GM12891 (cell line): ENCODE measurements around the gene CENPM. TPM values are rescaled to one million over a fixed set of nuclear protein-coding genes. Genes with fewer than 3 reads are reported as not detected.
A peak's percentile ranks its signal among the peaks of the same experiment; 100 is the strongest.

Experiments
- DNase-seq: peaks from one replicate; pipeline ENCODE4 v3.0.0; 2011; ENCODE audit warnings: low spot score; ENCODE audit not compliant: insufficient read length
- FAIRE-seq: peaks from 2 replicates; lab custom pipeline; 2011; peaks lifted over from hg19 to GRCh38; lab: Jason Lieb, UNC
- PAX5 ChIP-seq: IDR thresholded peaks from 2 replicates; pipeline ENCODE4 v1.6.1; 2011; ENCODE audit warnings: low read length, moderate library complexity, mild to moderate bottlenecking; ENCODE audit not compliant: insufficient read depth, severe bottlenecking
- POLR2A ChIP-seq: IDR thresholded peaks from 2 replicates; pipeline ENCODE4 v1.6.1; 2011; ENCODE audit warnings: low read depth, low read length, control low read depth
- POLR2AphosphoS5 ChIP-seq: IDR thresholded peaks from 2 replicates; pipeline ENCODE4 v1.6.1; 2011; ENCODE audit warnings: low read depth, low read length, control low read depth
- POU2F2 ChIP-seq: IDR thresholded peaks from 2 replicates; pipeline ENCODE4 v1.6.1; 2011; ENCODE audit warnings: low read depth, mild to moderate bottlenecking, control low read depth, low read length, moderate library complexity
- SPI1 ChIP-seq: IDR thresholded peaks from 2 replicates; pipeline ENCODE4 v1.6.1; 2011; ENCODE audit warnings: low read depth, low read length, control low read depth
- TAF1 ChIP-seq: IDR thresholded peaks from 2 replicates; pipeline ENCODE4 v1.6.1; 2011; ENCODE audit warnings: low read depth, low read length, control low read depth
- polyA plus RNA-seq: library from polyadenylated mRNA; unstranded; fragments of >200 nt; gene quantifications from one replicate; pipeline ENCODE4 v1.2.1, GENCODE V29; 2012; ENCODE audit warnings: low read depth, missing spikeins, inconsistent platforms; ENCODE audit not compliant: missing spikeins

The CENPM gene, protein sequence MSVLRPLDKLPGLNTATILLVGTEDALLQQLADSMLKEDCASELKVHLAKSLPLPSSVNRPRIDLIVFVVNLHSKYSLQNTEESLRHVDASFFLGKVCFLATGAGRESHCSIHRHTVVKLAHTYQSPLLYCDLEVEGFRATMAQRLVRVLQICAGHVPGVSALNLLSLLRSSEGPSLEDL
- polyA plus RNA-seq: 45.1 TPM

DNA sequence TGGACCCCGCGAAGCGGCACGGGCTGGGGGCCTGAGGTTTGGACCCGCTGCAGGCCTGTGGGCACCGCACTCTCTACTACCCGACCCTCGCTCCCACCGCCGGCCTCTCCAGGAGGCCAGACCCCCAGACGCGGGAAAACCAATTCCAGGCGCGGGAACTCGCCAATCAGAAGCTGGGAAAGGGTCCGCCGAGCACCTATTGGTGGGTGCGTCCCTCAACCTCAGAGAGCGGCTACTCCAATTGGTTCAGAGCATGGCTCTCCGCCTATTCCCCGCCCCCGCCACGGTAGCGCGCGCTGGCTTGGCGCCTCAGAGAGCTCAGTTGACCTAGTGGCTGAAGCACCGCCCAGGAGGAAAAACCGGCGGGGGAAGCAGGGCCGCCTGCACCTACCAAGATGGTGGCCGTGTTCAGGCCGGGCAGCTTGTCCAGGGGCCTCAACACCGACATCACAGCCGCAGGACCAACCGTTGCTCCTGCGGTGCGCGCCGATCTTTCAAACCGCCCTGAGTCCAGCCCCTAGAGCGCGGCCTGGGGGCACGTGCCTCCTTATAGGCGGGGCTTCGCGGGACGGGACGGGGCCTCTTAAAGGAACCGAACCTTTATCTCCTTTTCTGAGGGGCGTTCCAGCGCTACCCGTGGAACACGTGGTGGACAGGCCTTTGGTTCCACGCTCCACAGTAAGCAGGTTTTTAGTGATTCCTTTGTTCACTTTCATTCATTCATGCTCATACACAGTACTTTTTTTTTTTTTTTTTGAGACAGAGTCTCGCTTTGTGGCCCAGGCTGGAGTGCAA, at the start of gene CENPM:
Gene CENPM (minus strand): TSS at position 524 of the 795 bp plus-strand sequence. CDS start 76 bp downstream, at position 448.
- FAIRE-seq: peak; percentile 96
- TF ChIP-seq SPI1 (no peak), PAX5 (no peak), POLR2A (no peak), TAF1 (no peak), POLR2AphosphoS5 (no peak), POU2F2 (no peak)
- peak; percentile 79 for DNase-seq

DNA sequence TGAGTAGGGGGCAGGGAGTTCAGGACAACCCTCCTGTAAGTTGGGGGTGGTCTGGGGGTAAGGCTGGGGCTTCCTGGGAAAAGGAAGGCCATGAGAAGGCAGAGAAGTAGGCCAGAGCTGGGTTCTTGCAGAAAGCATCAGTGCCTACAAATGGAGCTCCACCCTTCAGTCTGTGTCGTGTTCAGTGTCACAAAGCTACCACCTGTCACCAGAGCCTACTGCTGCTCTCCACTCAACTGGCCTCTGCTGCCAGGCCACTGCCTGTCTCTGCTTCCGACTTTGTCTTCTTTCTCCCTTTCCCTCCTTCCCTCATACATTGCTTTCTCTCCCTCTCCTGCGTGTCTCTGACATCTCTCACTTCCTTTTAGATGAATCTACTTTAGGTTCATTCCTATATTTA, 48.3 kb upstream of the CENPM start:
- FAIRE-seq: no peak
- TF ChIP-seq SPI1 (peak; percentile 38; the same call in 1 of the 2 replicates), POU2F2 (no peak)
- no peak for DNase-seq

DNA sequence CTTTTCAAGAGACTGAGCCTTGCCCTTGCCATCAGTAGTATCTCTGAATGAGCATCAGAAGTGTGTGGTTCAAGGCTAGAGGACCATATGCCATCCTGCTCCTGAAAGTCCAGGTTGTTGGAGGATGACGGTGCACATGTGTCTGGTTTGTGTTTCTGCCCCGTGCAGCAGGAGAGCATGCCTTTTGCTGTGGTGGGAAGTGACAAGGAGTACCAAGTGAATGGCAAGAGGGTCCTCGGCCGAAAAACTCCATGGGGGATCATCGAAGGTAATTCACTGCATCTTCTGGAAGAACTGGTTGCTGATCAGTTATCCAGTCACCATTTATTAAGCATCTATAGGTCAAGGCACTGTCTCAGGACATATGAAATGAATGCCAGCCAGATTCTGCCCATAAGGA, 45.5 kb upstream of the CENPM start:
- TF ChIP-seq SPI1: no peak
- no peak for TF ChIP-seq TAF1
- TF ChIP-seq POLR2AphosphoS5: no peak
- no peak for TF ChIP-seq POLR2A
- no peak for TF ChIP-seq POU2F2
- TF ChIP-seq PAX5: no peak

DNA sequence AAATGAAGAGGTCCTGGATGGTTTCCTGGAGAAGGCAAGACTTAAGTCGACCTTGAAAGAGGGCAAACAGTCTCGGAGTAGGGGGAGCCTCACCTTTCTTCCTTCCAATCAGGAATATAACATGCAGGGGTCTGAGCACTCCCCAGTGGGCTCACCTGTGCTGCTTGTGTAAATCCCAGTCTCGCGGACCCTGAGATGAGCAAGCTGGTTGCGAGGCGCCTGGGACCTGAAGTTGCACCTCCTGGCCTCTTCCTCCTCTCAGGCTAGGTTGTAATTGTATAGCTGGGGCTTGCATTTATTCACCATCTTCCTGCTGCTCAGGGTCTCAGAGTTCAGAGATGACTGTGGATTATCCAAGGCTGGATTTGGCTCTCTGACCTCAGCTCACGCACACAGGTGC, 44.2 kb upstream of the CENPM start:
- DNase-seq (no peak), FAIRE-seq (no peak)
- TF ChIP-seq TAF1 (no peak), POU2F2 (no peak), SPI1 (no peak), POLR2A (no peak)

More for the DNA sequence above, 45.5 kb upstream of the CENPM start:
- DNase-seq (no peak), FAIRE-seq (no peak)

DNA sequence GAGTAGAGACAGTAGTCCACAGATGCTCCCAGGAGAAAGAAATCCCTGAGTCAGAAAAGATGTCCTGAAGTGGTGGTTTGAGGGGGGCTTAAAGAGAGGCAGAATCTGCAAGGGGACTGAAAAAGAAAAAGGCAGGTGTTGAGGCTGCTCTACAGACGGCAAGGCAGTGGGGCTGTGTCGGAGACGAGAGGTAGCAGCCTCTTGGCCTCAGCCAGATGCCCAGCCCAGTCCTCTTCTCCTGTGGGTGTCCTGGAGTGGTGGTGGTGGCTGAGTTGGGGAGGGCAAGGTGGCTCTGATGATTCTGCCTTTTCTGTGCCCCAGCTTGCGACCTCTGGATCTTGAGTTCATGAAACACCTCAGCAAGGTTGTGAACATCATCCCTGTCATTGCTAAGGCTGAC, 42.3 kb upstream of the CENPM start:
- no peak for FAIRE-seq
- TF ChIP-seq PAX5 (no peak), POLR2AphosphoS5 (no peak), POU2F2 (no peak), POLR2A (no peak), TAF1 (no peak), SPI1 (no peak)

DNA sequence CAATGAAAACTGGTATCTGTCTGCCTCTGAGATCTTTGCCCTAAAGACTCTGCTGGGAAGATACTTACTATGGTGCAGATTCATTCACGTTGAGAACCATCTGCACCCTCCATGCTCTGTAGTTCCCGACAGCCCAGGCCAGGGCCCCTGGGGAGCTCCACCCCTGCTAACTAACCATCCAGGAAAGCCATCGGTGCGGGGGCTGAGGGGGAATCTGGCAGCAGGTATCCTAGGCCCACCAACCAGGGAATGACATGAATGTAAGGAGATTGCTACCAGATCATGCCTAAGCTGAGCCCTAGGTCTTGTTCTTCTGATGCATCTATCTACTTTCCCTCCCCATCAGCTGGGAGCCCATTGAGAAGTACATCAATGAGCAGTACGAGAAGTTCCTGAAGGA, 40.3 kb upstream of the CENPM start:
- DNase-seq: no peak
- FAIRE-seq: no peak
- TF ChIP-seq POU2F2 (no peak), PAX5 (no peak), POLR2AphosphoS5 (no peak), TAF1 (no peak), POLR2A (no peak), SPI1 (no peak)

More for the DNA sequence above, 42.3 kb upstream of the CENPM start:
- DNase-seq: no peak

DNA sequence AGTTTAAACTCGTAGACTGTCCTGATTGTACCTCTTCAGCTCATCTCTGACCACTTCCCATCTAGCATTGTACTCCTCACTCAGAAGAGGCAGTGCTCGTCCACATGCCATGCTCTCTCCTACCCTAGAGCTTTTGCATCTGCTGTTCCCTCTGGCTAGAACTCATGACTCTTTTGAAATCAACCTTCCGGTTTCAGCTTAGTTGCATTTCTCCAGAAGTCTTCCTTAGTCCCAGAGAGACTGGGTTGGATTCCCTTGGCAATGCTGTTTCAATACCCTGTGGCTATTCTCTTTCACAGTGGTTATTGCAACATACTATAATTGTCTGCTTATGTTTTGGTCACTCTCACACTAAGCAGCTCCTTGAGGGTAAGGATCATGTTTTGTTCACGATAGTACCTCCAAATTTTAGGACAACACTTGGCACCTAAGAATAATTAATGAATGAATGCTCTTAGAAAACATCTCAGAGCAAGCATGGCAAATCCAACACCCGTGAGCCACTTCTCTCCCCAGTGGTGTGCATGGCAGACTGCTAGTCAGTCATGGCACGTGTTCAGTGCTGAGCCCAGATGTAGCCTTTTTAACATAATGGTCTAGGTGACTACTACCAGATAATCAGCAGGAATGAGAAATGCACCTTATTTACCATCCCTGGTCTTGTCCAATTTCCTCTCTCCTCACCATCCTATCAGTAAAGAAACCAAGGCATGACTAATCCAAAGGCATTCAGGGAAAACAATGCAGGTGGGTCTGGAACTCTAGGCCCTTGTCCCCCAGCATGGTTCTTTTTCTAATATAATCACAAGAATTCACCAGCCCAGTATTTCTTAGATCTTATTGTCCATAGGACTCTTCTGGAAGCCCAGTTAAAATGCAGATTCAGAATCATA, 36.8 kb upstream of the CENPM start:
- DNase-seq (no peak), FAIRE-seq (no peak)
- TF ChIP-seq TAF1 (no peak), POLR2AphosphoS5 (no peak), POU2F2 (no peak), POLR2A (no peak), PAX5 (no peak), SPI1 (no peak)

DNA sequence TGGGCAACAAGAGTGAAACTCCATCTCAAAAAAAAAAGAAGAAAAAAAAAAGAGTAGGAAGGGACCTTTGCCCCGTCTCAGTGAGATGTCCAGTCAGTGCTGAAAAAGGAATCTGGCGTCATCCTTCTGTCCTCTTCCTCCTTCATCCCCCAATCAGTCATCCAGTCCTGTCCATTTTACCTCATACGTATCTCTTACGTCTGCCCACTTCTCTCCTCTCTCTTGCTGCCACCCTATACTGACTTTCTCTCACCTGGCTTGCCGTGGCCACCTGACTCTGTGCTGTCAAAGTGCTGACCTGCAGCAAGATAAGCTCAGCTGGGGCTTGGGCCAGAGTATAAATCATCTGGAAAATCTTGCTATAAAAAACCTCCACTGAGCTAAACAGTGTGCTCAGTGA, 35.9 kb upstream of the CENPM start:
- no peak for TF ChIP-seq SPI1
- TF ChIP-seq POLR2AphosphoS5: no peak
- no peak for TF ChIP-seq PAX5
- no peak for TF ChIP-seq POLR2A
- TF ChIP-seq TAF1: no peak
- TF ChIP-seq POU2F2: no peak
- DNase-seq: no peak
- no peak for FAIRE-seq
